Body of pancreas (tissue), 4 donors: ENCODE results near the gene KIAA0586. TPM values are rescaled to one million over a fixed set of nuclear protein-coding genes. Genes with fewer than 3 reads are reported as not detected.

ENCODE experiments used
- ATAC-seq: fragments of 150-250 bp; one replicate; pipeline ENCODE4 v1.9.1; 2016
- DNase-seq, 4 donors: peaks; one replicate each; pipeline ENCODE4 v3.0.0-alpha.2; 2019
- H3K27ac ChIP-seq, 4 donors: fragments of 200-600 bp; sonication (generic); 1 replicate in 3 of 4; 2 replicates in 1 of 4; pipeline versions ENCODE4 v1.5.1 to v1.6.1; 2016 to 2019; ENCODE audit warnings: mild to moderate bottlenecking in 1 of 4, mixed read lengths in 1 of 4, moderate library complexity in 1 of 4
- H3K27me3 ChIP-seq, 2 donors: fragments of 200-600 bp; sonication (generic); one replicate each; pipeline ENCODE4 v1.6.0; 2016; ENCODE audit warnings: mild to moderate bottlenecking in 1 of 2
- H3K36me3 ChIP-seq, 2 donors: fragments of 200-600 bp; sonication (generic); replicated peaks in 1 of 2; 2 replicates each; pipeline ENCODE4 v1.5.1; 2016; ENCODE audit warnings: low read depth in 2 of 2; ENCODE audit not compliant: insufficient read depth in 1 of 2
- H3K4me1 ChIP-seq: fragments of 200-600 bp; sonication (generic); one replicate; pipeline ENCODE4 v1.6.0; 2016
- H3K4me3 ChIP-seq, 2 donors: fragments of 200-600 bp; sonication (generic); 1 replicate in 1 of 2; 2 replicates in 1 of 2; pipeline ENCODE4 v1.5.1; 2016 to 2019
- H3K9me3 ChIP-seq, 3 donors: fragments of 200-600 bp; sonication (generic); 1 replicate in 2 of 3; 2 replicates in 1 of 3; pipeline ENCODE4 v1.5.1; 2016
- CTCF ChIP-seq, 7 experiments: fragments of 450-650 bp in 4 of 7; fragments of 200-600 bp in 3 of 7; sonication (generic) in 3 of 7; IDR thresholded peaks; one replicate each; pipeline ENCODE4 v1.5.1; 2016 to 2019; ENCODE audit warnings: antibody characterized with exemption in 7 of 7
- POLR2A ChIP-seq, 3 donors: fragments of 450-650 bp; IDR thresholded peaks; one replicate each; pipeline ENCODE4 v1.6.1; 2016; ENCODE audit warnings: antibody characterized with exemption in 3 of 3, mild to moderate bottlenecking in 2 of 3
- WGBS, 2 donors: methylation state at CpG; one replicate each; pipeline ENCODE4 v1.1.5; 2017; 5-methylcytosine and 5-hydroxymethylcytosine counted together
- intact Hi-C: fragments of 100-400 bp; cut with DNase I; formaldehyde crosslinking; loops from one replicate; pipeline ENCODE4 v1.15.1; 2023
- total RNA-seq, 2 donors: library from RNA; depleted of rRNA; stranded (reverse); fragments of >200 nt; gene quantifications; one replicate each; pipeline ENCODE4 v1.1.0, GENCODE V29; 2016

The KIAA0586 gene
- total RNA-seq, 2 donors from 2014 or later: 9.2 to 20.0 TPM

- ATAC-seq: no peak
Observed at GRCh38 chr14:58430156-58430555, 2.6 kb downstream of the KIAA0586 start.

GRCh38 chr14:58439476-58439875, 12.0 kb downstream of the KIAA0586 start:
- no peaks in the 10 kb centered on the region for H3K27me3 ChIP-seq
- intact Hi-C loops: no loop called here
- H3K4me3 ChIP-seq: no peak overlapping the region
- WGBS, 2 donors: 77 to 95% methylated on average over 5 of the region's 5 CpGs
- no peak for DNase-seq
- no peaks in the 10 kb centered on the region for H3K9me3 ChIP-seq
- no peaks in the 10 kb centered on the region for H3K4me1 ChIP-seq
- TF ChIP-seq CTCF (IDR thresholded peaks at IDR 0.05) (no peak), POLR2A (IDR thresholded peaks at IDR 0.05) (no peak)
- no peak overlapping the region for H3K27ac ChIP-seq
- peaks cover 6% of the 10 kb centered on the region in 2 donors for H3K36me3 ChIP-seq
- no peak for ATAC-seq

More at GRCh38 chr14:58430156-58430555, 2.6 kb downstream of the KIAA0586 start:
- Histone ChIP-seq H3K27ac (no peak overlapping the region), H3K4me1 (peaks cover 31% of the 10 kb centered on the region), H3K4me3 (no peak overlapping the region), H3K9me3 (no peaks in the 10 kb centered on the region), H3K36me3 (peaks cover 0 to 3% of the 10 kb centered on the region in 2 donors), H3K27me3 (no peaks in the 10 kb centered on the region)
- WGBS, 2 donors: 59 to 85% methylated on average over 1 of the region's 1 CpG
- TF ChIP-seq CTCF (IDR thresholded peaks at IDR 0.05) (no peak), POLR2A (IDR thresholded peaks at IDR 0.05) (no peak)
- no peak for DNase-seq
- intact Hi-C loops: no loop called here

- DNase-seq (no peak), ATAC-seq (no peak)
- intact Hi-C loops: no loop called here
- TF ChIP-seq POLR2A (IDR thresholded peaks at IDR 0.05) (no peak), CTCF (IDR thresholded peaks at IDR 0.05) (no peak)
- Histone ChIP-seq H3K4me1 (no peaks in the 10 kb centered on the region), H3K9me3 (no peaks in the 10 kb centered on the region), H3K4me3 (no peak overlapping the region), H3K27me3 (no peaks in the 10 kb centered on the region), H3K27ac (no peak overlapping the region), H3K36me3 (peaks cover 0 to 11% of the 10 kb centered on the region in 2 donors)
- WGBS, 2 donors: 90 to 91% methylated on average over 5 of the region's 5 CpGs
Observed at GRCh38 chr14:58444627-58445026, 17.1 kb downstream of the KIAA0586 start.

GRCh38 chr14:58455593-58456265, 28.2 kb downstream of the KIAA0586 start:
- H3K4me1 ChIP-seq: no peaks in the 10 kb centered on the region
- no peak overlapping the region for H3K27ac ChIP-seq
- H3K36me3 ChIP-seq: peaks cover 0 to 6% of the 10 kb centered on the region in 2 donors
- H3K27me3 ChIP-seq: no peaks in the 10 kb centered on the region
- WGBS, 2 donors: 79 to 80% methylated on average over 9 of the region's 9 CpGs
- TF ChIP-seq POLR2A (IDR thresholded peaks at IDR 0.05) (no peak), CTCF (IDR thresholded peaks at IDR 0.05) (no peak)
- ATAC-seq (no peak), DNase-seq (no peak)
- H3K4me3 ChIP-seq: no peak overlapping the region
- intact Hi-C loops: no loop called here
- no peaks in the 10 kb centered on the region for H3K9me3 ChIP-seq

GRCh38 chr14:58460772-58461171, 33.3 kb downstream of the KIAA0586 start:
- intact Hi-C loops: no loop called here
- no peak overlapping the region for H3K4me3 ChIP-seq
- peaks cover 0 to 6% of the 10 kb centered on the region in 2 donors for H3K36me3 ChIP-seq
- WGBS, 2 donors: 84 to 89% methylated on average over 2 of the region's 2 CpGs
- ATAC-seq (no peak), DNase-seq (no peak)
- H3K9me3 ChIP-seq: no peaks in the 10 kb centered on the region
- H3K27ac ChIP-seq: no peak overlapping the region
- TF ChIP-seq POLR2A (IDR thresholded peaks at IDR 0.05) (no peak), CTCF (IDR thresholded peaks at IDR 0.05) (no peak)
- no peaks in the 10 kb centered on the region for H3K4me1 ChIP-seq
- no peaks in the 10 kb centered on the region for H3K27me3 ChIP-seq
